Measurements from ENCODE around the gene SMAD4.
"Not testable (repeated sequence)": the region's sequence is repeated elsewhere in the genome, so short reads cannot be mapped to it uniquely, and the experiment has no call there.

Gene SMAD4

GRCh38 chr18:51100385-51101120, 70.5 kb downstream of the SMAD4 start:
- DNase-seq (ENCODE audit: insufficient read length) (no peak), FAIRE-seq (no peak)
- TF ChIP-seq POLR2AphosphoS5 (IDR thresholded peaks at IDR 0.05; ENCODE audit: low read depth, low read length), result no peak
- TF ChIP-seq TAF1 (IDR thresholded peaks at IDR 0.05; ENCODE audit: borderline replicate concordance, low read depth, low read length), result no peak
- TF ChIP-seq POLR2A (IDR thresholded peaks at IDR 0.05; ENCODE audit: low read depth, low read length), result no peak

GRCh38 chr18:51107082-51107481, 77.1 kb downstream of the SMAD4 start:
- DNase-seq (ENCODE audit: insufficient read length), result no peak
- TF ChIP-seq POLR2A (IDR thresholded peaks at IDR 0.05; ENCODE audit: low read depth, low read length) (no peak), TAF1 (IDR thresholded peaks at IDR 0.05; ENCODE audit: borderline replicate concordance, low read depth, low read length) (no peak), POLR2AphosphoS5 (IDR thresholded peaks at IDR 0.05; ENCODE audit: low read depth, low read length) (no peak)
- peak; percentile 17 for FAIRE-seq

- TF ChIP-seq POLR2AphosphoS5 (IDR thresholded peaks at IDR 0.05; ENCODE audit: low read depth, low read length) (no peak), TAF1 (IDR thresholded peaks at IDR 0.05; ENCODE audit: borderline replicate concordance, low read depth, low read length) (no peak), POLR2A (IDR thresholded peaks at IDR 0.05; ENCODE audit: low read depth, low read length) (no peak)
- FAIRE-seq, result no peak
Measured at GRCh38 chr18:51107598-51108305, 77.7 kb downstream of the SMAD4 start.

GRCh38 chr18:51108330-51108729, 78.3 kb downstream of the SMAD4 start:
- no peak for TF ChIP-seq TAF1 (IDR thresholded peaks at IDR 0.05; ENCODE audit: borderline replicate concordance, low read depth, low read length)
- TF ChIP-seq POLR2AphosphoS5 (IDR thresholded peaks at IDR 0.05; ENCODE audit: low read depth, low read length), result no peak
- TF ChIP-seq POLR2A (IDR thresholded peaks at IDR 0.05; ENCODE audit: low read depth, low read length), result no peak
- DNase-seq (ENCODE audit: insufficient read length), result no peak
- FAIRE-seq, result no peak

More at GRCh38 chr18:51107598-51108305, 77.7 kb downstream of the SMAD4 start:
- no peak for DNase-seq (ENCODE audit: insufficient read length)

GRCh38 chr18:51110073-51110797, 80.2 kb downstream of the SMAD4 start:
- FAIRE-seq (peak; percentile 88), DNase-seq (ENCODE audit: insufficient read length) (peak; percentile 87)
- TF ChIP-seq POLR2A (IDR thresholded peaks at IDR 0.05; ENCODE audit: low read depth, low read length), result no peak
- TF ChIP-seq TAF1 (IDR thresholded peaks at IDR 0.05; ENCODE audit: borderline replicate concordance, low read depth, low read length), result no peak
- no peak for TF ChIP-seq POLR2AphosphoS5 (IDR thresholded peaks at IDR 0.05; ENCODE audit: low read depth, low read length)

GRCh38 chr18:51111633-51112355, 81.8 kb downstream of the SMAD4 start:
- DNase-seq (ENCODE audit: insufficient read length); FAIRE-seq: not testable (repeated sequence)

- not testable (repeated sequence) for DNase-seq (ENCODE audit: insufficient read length); FAIRE-seq
Measured at GRCh38 chr18:51116996-51117395, 87.0 kb downstream of the SMAD4 start.

GRCh38 chr18:51119561-51119960, 89.5 kb downstream of the SMAD4 start:
- DNase-seq (ENCODE audit: insufficient read length); FAIRE-seq: not testable (repeated sequence)

GRCh38 chr18:51119976-51120375, 90.0 kb downstream of the SMAD4 start:
- not testable (repeated sequence) for FAIRE-seq; DNase-seq (ENCODE audit: insufficient read length)

GRCh38 chr18:51120809-51121596, 91.0 kb downstream of the SMAD4 start:
- FAIRE-seq (no peak), DNase-seq (ENCODE audit: insufficient read length) (no peak)
- TF ChIP-seq POLR2AphosphoS5 (IDR thresholded peaks at IDR 0.05; ENCODE audit: low read depth, low read length), result no peak
- TF ChIP-seq TAF1 (IDR thresholded peaks at IDR 0.05; ENCODE audit: borderline replicate concordance, low read depth, low read length), result no peak
- no peak for TF ChIP-seq POLR2A (IDR thresholded peaks at IDR 0.05; ENCODE audit: low read depth, low read length)

GRCh38 chr18:51121597-51121857, 91.5 kb downstream of the SMAD4 start:
- TF ChIP-seq TAF1 (IDR thresholded peaks at IDR 0.05; ENCODE audit: borderline replicate concordance, low read depth, low read length) (no peak), POLR2AphosphoS5 (IDR thresholded peaks at IDR 0.05; ENCODE audit: low read depth, low read length) (no peak), POLR2A (IDR thresholded peaks at IDR 0.05; ENCODE audit: low read depth, low read length) (no peak)
- FAIRE-seq, result no peak
- no peak for DNase-seq (ENCODE audit: insufficient read length)
